D341Med (cell line): ENCODE measurements around the gene ZNF618.

Source experiments
- DNase-seq: peaks from one replicate; pipeline ENCODE4 v3.0.0; 2012; ENCODE audit warnings: low spot score

ZNF618 gene

DNA sequence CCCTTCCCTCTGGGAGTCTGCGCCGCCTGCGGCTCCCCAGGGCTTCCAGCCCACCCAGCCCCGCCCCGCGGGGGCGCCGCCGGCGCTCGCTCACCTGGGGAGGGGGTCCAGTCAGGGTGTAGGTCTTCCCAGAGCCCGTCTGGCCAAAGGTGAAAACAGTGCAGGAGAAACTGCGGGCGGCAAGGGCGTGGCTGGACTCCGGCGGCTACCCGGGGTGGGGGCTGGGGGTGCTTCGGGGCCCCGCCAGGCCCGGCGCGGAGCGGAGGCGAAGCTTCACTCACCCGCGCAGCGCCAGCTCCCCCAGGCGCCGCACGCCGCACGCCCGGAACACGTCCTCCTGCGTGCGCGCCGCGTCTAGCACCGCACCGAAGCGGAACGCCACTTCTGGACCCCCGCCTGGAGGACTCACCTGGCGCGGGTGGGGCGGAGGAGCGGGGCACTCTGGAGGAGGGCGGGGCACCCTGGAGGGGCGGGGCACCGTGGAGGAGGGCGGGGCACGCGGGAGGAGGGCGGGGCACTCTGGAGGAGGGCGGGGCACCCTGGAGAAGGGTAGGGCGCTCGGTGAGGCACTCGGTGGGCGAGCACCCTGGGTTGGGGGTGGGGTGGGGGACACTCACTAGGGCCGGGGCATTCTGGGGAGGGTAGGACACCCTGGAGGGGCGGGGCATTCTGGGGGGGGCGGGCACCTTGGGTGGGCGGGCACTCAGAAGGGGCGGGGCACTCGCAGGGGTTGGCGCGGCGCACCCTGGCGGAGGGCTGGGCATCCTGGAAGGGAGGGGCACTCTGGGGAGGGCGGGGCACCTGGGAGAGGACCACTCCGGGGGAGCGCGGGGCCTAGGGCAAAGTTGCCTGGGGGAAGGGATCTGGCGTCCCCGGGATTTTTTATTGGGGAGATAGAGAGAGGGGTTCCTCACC lies 222.2 kb downstream of the ZNF618 start:
- DNase-seq = peak; percentile 92

DNA sequence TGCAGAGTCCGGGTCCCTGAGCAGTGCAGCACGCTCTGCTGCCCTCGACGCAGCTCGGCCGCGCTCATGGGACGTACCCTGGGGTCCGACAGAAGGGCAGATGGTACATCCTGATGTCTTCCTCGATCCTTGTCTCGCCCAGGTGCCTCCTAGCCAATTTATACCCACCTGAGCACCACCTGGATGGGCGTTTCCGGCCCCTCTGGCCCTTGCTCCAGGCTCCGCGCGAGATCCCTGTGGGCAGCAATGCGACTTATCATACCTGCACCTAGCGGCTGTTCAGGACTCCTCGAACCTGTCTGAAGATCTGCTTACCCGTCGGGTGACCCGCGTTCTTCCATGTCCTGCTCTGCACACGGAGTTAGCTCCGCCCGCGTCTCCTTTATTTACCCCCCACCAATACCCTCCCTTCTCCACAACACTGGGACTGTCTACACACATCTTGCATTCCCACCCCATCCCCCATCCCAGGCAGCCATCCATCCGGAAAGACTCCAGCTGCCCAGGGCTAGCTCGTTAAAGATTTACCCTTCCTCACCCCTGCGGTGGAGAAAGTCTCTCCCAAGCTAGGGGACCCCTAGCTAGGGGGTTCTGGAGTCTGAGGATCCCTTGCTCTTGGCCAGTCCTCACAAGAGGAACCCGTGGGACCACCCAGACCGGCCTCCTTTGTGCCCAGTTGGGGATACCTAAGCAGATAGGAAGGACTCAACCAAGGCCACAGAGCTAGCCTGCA lies 223.0 kb downstream of the ZNF618 start, which contains the start of gene KIF12:
Gene KIF12, minus strand, starts transcription at position 357 of the 733 bp plus-strand sequence. Its CDS starts 16 bp downstream, at position 341.
- peak; percentile 65 for DNase-seq

DNA sequence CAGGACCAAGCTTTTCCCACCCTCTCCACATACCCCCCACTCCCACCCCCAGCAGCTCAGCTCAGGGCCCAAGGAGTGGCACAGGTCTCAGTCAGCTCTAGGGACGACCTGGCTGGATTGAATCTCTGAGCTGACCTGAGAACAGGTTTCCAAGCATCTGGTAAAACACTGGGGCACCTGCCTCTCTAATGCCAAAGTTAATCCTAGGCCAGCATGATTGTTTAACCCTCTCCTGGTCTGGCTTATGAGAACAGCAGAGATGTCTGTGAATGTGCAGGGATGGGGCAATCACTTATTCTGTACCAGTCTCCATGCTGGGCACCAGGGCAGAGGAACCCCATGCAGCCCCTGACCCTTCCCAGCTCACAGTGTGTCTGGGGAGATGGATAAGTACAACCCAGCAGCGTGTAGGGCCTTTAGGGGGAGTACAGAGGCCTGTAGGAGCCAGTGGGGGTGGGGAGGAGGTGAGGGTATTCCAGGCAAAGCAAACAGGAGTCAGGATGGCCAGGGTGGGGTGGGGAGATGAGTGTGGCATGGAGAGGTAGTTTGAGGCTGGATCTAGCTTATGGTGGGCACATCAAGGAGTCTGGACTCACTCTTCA lies 223.7 kb downstream of the ZNF618 start:
- peak; percentile 63 for DNase-seq

DNA sequence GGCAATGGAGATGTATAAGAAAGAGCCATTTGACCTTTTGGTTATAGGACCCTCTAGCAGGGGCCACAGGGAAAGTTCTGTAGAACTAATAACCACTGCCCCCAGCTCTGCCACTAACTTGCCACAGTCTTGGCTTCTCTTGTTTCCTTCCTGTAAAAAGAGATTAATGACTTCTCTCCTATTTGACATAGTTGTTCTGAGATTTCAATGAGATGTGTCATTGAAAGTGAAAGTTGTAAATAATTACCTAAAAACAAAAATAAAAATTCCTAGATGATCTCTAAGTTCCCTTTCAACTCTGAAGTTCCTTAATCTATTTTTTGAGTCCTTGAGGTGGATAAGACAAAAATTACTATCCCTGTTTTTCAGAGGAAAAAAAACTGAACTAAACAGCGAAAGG lies 224.4 kb downstream of the ZNF618 start:
- DNase-seq = no peak

DNA sequence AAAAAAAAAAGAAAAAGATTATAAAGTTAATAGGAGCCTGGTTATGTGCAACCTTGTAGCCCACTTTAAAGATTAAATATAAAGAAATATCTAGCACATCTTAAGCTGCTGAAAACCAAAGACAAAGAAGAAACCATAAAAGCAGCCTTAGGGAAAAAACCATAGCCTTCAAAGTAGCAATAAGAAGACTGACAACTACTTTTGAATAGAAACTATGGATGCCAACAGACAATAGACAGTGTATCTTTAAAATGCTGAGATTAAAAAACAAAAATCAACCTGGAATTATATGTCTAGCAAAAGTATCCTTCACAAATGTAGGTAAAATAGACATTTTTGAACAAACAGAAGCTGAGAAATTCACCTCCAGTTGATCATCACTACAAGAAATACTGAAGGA lies 226.4 kb downstream of the ZNF618 start:
- DNase-seq = no peak

DNA sequence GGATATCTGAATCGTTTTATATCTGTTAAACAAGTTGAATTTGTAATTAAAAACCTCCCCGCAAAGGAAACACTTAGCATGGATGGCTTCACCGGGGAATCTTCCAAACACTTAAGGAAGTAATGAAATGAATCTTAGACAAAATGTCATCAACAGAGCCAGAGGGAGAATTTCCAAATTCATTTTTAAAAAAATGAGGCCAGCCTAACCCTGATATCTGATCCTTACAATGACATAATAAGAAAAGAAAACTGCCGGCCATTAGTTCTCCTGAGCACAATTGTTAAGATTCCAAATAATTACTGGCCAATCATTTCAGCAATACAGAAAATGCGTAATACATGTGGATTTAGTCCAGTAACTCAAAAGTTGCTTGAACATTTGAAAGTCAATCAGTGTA lies 229.1 kb downstream of the ZNF618 start:
- no peak for DNase-seq
